ENCODE measurements around the gene POMT1. TPM values are rescaled to one million over a fixed set of nuclear protein-coding genes. Genes with fewer than 3 reads are reported as not detected.

POMT1 gene
- total RNA-seq, 1 donor, result 32.6 TPM

GRCh38 chr9:131528886-131529505, 26.3 kb downstream of the POMT1 start:
- Histone ChIP-seq H2AFZ (ENCODE audit: low read length) (no peak overlapping the region), H3K4me3 (ENCODE audit: insufficient read depth, low read length) (no peak overlapping the region), H3K27ac (ENCODE audit: low read depth, low read length) (no peak overlapping the region), H3K4me2 (ENCODE audit: insufficient read depth, low read length) (no peak overlapping the region), H3K36me3 (ENCODE audit: insufficient read depth, low read length) (peaks cover 40% of the 10 kb centered on the region), H3K4me1 (ENCODE audit: insufficient read depth, low read length) (peaks cover 12% of the 10 kb centered on the region), H3K9me3 (ENCODE audit: low read depth, low read length) (no peaks in the 10 kb centered on the region), H4K20me1 (ENCODE audit: insufficient read depth, low read length) (peaks cover 6% of the 10 kb centered on the region), H3K27me3 (ENCODE audit: insufficient read depth, low read length) (no peaks in the 10 kb centered on the region), H3K79me2 (ENCODE audit: insufficient read depth, low read length) (peaks cover 17% of the 10 kb centered on the region)
- DNase-seq (ENCODE audit: insufficient read length, low spot score, missing footprints), result peak; percentile 59
- TF ChIP-seq CTCF (IDR thresholded peaks at IDR 0.05; ENCODE audit: extremely low read depth, low read depth, low read length), result no peak

GRCh38 chr9:131529597-131530545, 27.2 kb downstream of the POMT1 start:
- Histone ChIP-seq H3K36me3 (ENCODE audit: insufficient read depth, low read length) (peaks cover 32% of the 10 kb centered on the region), H3K27ac (ENCODE audit: low read depth, low read length) (peak overlapping the region; percentile 56), H3K4me2 (ENCODE audit: insufficient read depth, low read length) (peak overlapping the region; percentile 94), H3K4me1 (ENCODE audit: insufficient read depth, low read length) (peaks cover 7% of the 10 kb centered on the region), H3K27me3 (ENCODE audit: insufficient read depth, low read length) (no peaks in the 10 kb centered on the region), H2AFZ (ENCODE audit: low read length) (peak overlapping the region; percentile 63), H3K4me3 (ENCODE audit: insufficient read depth, low read length) (peak overlapping the region; percentile 85), H4K20me1 (ENCODE audit: insufficient read depth, low read length) (peaks cover 6% of the 10 kb centered on the region), H3K79me2 (ENCODE audit: insufficient read depth, low read length) (peaks cover 17% of the 10 kb centered on the region), H3K9me3 (ENCODE audit: low read depth, low read length) (no peaks in the 10 kb centered on the region)
- DNase-seq (ENCODE audit: insufficient read length, low spot score, missing footprints), result peak; percentile 78
- TF ChIP-seq CTCF (IDR thresholded peaks at IDR 0.05; ENCODE audit: extremely low read depth, low read depth, low read length), result no peak

GRCh38 chr9:131530546-131530919, 27.8 kb downstream of the POMT1 start:
- DNase-seq (ENCODE audit: insufficient read length, low spot score, missing footprints), result peak; percentile 97
- Histone ChIP-seq H3K27ac (ENCODE audit: low read depth, low read length) (peak overlapping the region; percentile 56), H3K4me2 (ENCODE audit: insufficient read depth, low read length) (peak overlapping the region; percentile 94)

More at GRCh38 chr9:131530546-131530919, 27.8 kb downstream of the POMT1 start:
- Histone ChIP-seq H3K4me3 (ENCODE audit: insufficient read depth, low read length) (peak overlapping the region; percentile 85), H3K9me3 (ENCODE audit: low read depth, low read length) (no peaks in the 10 kb centered on the region), H4K20me1 (ENCODE audit: insufficient read depth, low read length) (peaks cover 6% of the 10 kb centered on the region), H2AFZ (ENCODE audit: low read length) (peak overlapping the region; percentile 63), H3K79me2 (ENCODE audit: insufficient read depth, low read length) (peaks cover 17% of the 10 kb centered on the region), H3K4me1 (ENCODE audit: insufficient read depth, low read length) (peaks cover 7% of the 10 kb centered on the region), H3K27me3 (ENCODE audit: insufficient read depth, low read length) (no peaks in the 10 kb centered on the region), H3K36me3 (ENCODE audit: insufficient read depth, low read length) (peaks cover 26% of the 10 kb centered on the region)
- TF ChIP-seq CTCF (IDR thresholded peaks at IDR 0.05; ENCODE audit: extremely low read depth, low read depth, low read length), result no peak

All from osteoblast (primary cell).